ENCODE data around the gene CMIP.
A peak's percentile ranks its signal among the peaks of the same experiment; 100 is the strongest.
"Not testable (repeated sequence)": the region's sequence is repeated elsewhere in the genome, so short reads cannot be mapped to it uniquely, and the experiment has no call there.

CMIP gene

DNA sequence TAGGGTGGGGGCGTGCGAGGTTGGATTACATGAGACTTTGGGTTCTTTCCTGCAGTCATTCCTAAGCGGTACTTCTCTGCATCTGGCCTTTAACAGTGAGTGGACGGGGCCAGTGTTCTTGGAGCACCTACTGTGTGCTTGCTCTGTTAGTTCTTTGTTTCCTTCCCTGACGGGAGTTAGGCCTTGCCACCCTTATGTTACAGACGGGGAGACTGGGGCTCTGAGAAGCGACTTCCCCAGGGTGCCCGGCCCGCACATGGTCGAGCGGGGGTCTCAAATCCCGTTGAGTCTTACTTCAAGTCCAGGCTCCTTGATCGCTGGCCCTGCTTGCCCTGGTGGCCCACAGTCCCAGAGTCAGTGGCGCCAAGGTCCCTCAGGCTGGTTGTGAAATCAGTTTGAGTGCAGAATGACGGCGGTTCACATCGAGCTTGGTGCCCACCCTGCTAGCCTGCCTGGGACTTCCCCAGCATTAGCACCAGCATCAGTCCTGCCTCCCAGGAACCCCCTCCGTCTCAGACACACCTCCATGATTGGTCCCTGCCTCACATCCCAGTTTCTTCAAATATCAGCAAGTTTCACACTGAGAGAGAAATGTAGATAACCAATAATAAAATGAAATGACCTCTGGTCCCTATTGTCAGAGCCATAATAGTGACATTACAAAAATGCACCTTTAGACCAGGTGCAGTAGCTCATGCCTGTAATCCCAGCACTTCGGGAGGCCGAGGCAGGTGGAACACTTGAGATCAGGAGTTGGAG is 128.0 kb downstream of the CMIP start:
- no peak for DNase-seq

DNA sequence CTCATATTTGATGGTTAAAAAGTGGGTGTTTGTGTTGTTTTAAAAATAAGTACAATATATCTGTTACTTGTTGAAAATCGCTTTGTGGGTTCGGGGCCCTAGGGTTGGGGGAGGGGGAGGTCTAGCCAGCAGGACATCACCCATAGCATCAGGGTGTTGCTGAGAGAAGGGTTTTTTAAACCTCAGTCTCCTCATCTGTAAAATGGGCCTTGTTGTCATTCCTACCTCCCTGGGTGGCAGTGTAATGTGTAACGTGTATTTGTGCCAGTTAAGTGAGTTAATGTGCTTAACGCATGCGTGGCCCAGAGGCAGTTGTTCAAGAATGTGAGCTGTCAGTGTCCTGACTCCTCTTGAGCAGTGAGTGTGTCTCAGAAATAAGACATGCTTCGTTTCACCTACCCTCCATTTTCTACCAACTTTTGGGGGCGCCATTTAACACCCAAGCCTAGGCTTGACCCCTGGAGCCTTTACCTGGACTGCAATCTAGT is 129.0 kb downstream of the CMIP start:
- DNase-seq: no peak

DNA sequence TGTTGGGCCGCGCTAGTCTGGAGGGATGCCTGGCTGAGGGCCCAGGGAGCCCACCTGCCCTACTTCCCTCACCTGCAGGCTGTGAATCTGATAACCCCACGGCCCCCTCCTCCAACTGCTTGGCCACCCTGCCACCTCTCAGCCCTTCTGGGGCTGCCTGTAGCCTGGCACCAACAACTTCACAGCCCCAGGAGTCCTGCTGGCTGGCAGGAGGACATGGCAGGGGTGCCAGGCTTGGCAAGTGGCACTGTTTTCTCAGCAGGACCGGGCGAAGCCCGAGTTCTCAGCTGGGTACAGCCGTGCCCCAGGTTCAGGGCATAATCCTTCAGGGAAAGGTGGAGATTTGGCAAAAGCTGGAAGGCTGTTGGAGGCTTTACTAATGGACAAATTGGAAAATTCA is 129.6 kb downstream of the CMIP start:
- no peak for DNase-seq

DNA sequence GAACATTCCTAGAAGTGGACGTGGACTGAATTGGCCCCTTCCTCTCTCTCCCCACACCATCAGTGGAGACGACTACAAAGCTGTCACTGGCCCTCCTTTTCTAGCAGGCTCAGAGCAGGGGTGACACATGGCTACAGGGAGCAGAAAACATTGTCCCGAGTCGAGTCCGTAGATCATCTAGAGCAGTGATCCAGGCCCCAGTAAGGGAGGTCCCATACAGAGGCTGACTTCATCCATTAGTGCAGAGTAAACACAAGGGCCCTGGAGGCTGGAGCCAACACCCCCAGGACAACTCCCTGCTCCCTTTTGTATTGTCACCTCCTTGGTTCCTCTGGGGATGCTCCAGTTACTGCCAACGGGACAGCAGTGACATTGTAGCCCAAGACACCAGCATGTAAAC is 130.7 kb downstream of the CMIP start:
- DNase-seq: no peak

DNA sequence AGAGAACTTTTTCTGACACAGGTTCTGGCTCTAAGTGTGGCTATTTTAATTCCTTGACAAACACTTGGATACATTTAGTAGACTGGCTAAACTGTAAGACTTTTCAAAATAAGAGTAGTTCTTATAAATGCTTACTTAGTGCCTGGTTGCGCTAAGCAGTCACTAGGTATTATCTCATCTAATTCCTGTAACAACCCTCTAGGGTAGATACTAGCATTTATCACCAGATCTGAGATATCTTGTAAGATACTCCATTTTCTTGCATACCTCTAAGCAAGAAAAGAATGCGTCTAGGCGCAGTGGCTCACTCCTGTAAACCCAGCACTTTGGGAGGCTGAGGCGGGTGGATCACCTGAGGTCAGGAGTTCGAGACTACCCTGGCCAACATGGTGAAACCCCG is 131.2 kb downstream of the CMIP start:
- no peak for DNase-seq

DNA sequence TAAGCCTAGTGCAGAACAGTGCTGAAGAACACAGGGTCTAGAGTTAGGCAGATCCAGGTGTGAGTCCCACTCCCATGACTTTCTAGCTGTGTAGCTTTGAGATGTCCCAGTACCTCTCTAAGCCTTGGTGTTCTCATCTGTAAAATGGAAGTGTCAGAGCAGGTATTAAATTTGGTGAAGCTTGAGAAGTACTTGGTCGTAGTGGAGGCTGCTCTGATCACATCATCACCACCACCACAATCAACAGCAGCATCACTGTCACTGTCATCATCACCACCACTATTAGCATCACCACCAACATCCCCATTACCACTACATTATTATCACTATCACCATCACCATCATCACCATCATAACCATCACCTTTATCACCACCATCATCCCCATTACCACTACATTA is 132.1 kb downstream of the CMIP start:
- DNase-seq: no peak

DNA sequence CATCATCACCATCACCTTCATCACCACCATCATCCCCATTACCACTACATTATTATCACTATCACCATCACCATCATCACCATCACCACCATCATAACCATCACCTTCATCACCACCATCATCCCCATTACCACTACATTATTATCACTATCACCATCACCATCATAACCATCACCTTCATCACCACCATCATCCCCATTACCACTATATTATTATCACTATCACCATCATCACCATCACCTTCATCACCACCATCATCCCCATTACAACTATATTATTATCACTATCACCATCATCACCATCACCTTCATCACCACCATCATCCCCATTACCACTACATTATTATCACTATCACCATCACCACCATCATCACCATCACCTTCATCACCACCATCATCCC is 132.7 kb downstream of the CMIP start:
- DNase-seq: not testable (repeated sequence)

DNA sequence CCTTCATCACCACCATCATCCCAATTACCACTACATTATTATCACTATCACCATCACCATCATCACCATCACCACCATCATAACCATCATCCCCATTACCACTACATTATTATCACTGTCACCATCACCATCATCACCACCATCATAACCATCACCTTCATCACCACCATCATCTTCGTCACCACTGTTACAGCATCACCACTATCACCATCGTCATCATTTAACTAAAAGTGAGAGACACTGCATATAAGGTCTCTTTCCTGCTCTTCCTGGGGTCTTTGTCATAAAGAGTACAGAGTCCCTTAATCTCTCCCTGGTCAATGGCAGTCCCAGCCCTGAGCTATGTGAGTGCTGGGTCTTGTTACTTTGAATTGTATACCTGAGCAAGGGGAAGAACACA is 133.5 kb downstream of the CMIP start:
- no peak for DNase-seq

DNA sequence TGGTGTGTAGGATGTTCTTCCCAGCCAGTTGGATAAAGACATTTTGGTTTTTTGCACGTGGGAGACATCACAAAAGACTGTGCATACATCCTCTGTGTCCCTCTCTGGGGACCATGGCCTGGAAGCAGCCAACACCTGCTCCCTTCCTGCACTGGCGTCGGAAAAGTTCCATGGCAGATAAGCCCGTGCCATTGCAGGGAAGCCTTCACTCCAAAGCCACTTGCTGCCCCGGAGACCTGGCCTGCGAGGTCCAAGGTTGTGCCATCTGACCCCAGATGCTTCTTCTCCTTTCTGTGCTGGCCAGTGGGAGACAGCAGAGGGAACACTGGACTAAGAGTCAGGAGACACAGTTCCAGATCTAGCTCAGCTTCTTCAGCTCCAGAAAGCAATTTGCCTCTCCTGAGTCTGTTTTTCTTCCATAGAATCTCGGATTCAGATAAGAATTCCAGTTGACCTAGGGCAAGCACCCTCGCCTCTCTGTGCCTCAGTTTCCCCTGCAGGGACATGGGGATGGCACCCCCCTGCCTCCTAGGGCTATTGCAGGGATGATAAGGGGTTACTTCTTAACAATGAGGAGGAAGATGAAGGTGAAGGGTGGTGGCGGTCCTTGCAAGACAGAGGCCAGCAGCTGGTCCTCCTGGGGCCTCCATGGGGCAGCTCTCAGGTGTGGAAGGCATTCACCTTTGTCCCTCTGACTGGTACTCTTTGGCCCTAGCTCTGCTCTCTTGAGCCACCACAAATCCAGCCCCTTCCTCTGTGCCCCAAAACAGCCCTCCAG is 134.2 kb downstream of the CMIP start:
- DNase-seq: no peak

DNA sequence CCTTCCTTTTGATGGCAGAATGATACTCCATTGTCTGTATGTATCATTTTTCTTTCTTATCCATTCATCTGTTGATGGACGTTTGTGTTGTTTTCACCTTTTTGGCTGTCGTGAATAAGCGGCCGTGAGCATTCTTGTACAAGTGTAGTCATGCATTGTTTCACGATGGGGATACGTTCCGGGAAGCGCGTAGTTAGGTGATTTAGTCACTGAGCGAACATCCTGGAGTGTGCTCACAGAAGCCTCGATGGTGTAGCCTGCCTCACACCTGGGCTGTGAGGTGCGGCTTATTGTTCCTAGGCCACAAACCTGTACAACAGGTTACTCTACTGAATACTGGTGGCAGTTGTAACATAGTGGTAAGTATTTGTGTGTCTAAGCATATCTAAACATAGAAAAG is 136.5 kb downstream of the CMIP start:
- no peak for DNase-seq

DNA sequence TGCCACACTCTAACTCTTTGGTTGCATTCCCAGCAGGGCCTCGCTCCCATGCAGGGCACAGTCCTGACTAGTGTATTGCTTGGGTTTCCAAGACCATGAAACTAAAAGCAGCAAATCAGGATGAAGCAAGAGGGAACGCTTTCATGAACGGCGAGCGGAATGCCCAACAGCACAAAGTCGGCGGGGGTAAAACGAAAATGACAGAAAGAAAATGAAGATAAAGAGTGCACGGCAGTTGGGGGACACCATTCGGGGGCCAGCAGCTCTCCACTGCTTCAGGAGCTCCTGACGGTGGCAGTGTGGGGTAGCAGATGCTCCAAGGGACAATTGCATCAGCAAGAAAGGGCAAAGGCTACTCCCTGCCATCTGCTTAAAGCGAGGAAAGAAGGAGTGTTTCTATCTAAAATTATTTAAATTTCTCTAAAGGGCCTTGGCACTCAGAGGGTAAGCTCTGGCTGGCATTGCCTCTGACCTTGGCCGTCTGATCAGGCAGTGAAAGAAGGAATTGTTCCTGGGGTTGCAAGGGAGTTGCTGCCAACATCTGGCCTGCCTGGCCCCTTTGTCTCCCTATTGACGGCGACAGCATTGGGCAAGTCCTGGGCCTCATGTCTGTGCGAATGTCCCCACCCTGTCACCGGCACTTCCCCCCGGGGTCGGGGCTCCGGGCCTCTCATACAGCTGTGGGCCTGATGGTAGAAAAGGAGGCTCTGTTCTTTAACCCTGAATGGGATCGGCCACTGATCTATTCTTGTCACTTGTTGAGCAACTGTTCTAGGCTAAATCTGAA is 138.2 kb downstream of the CMIP start:
- DNase-seq: peak; percentile 8

DNA sequence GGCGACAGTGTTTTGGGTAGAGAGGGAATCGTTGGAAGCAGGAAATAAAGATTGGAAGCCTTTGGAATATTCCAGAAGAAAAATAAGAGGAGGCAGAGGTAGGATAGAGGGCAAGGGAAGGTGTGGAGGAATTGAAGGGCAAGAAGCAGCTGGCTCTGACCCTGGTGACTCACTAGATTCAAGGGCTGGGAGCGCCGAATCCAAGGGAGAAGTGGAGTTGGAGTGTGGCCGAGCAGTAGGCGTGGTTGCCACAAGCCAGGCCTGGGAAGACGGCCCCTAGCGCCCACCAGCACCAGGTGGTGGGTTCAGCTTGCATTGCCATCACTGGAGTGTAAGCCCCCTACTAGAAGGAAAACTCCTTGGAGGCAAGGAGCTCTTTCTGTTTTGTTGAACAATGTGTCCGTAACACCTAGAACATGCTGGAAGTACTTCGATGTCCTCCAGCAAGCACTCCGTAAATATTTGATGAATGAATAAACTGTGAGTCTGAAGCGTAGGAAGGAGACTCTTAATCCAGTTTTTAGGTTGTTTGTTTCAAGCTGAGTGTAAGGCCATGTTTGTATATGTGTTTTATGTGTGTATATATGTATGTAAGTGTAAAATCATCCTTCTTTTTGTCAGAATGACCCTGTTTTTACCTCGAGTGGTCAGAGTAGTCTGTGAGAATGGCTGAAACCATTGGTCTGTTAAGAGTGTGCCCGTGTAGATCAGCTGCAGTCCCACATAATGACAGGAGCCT is 139.5 kb downstream of the CMIP start:
- no peak for DNase-seq

DNA sequence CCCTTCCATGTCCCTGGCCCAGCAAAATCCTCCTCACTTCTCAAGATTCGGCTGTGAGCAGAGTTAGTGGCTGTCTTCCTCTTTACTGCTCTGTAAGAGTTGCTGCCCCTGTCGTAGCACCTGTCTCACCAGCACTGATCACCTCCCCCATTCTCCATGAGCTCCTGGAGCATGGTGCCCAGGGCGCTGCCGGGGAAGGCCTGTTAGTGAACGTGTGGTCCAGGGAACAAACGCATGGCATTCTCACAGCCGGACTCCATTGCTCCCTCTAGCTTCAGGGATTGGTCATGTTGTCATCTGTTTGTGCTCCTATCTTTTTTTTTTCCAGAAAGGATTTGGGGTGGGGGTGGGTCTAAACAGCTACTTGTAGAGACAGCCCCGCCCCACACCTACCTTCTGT is 141.2 kb downstream of the CMIP start:
- DNase-seq: no peak

DNA sequence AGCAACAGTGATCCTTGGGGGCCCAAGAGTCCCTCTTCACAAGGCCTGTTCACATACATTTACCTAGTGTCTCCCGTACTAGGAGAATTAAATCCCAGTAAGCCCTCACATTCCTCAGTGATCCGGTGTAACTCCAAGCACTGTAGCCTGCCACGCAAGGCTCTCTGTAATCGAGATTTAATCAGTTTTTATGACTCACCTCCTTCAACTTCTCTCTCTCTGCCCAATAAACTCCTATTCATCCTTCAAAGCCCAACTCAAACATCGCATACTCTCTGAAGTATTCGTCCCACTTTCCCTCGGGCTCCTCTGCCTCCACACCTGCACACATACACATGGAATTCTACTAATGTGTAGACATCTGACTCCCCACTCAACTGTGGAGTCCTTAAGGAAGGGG is 141.8 kb downstream of the CMIP start:
- DNase-seq: no peak

DNA sequence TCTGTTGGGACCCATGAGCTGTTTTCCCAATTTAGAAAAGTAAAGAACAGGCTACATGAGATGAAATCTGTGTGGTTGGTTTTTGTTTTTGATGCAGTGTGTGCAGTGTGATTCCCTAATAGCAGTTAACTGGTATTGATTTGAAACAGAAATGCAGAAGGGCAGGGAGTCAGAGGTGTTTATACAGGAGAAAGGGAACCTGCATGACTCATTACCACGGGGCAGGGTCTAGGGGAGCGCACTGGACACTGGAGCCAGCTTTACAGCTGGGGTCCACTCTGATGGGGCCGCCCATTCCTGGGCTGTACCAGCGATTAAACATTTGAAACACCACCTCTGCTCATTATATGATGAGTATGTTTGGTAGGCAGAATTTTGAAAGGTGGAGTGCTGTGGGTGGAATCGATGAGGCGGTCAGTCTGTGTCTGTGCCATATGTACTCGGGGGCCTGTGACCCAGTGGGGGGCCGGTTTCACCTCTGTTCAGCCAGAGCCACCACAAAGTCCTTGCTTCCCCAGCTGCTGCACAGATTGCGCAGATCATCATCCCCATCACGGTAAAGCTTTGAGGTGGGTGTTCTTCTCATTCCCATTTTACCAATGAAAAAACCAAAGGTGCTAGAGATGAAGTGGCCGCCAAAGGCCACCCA is 142.5 kb downstream of the CMIP start:
- DNase-seq: no peak

DNA sequence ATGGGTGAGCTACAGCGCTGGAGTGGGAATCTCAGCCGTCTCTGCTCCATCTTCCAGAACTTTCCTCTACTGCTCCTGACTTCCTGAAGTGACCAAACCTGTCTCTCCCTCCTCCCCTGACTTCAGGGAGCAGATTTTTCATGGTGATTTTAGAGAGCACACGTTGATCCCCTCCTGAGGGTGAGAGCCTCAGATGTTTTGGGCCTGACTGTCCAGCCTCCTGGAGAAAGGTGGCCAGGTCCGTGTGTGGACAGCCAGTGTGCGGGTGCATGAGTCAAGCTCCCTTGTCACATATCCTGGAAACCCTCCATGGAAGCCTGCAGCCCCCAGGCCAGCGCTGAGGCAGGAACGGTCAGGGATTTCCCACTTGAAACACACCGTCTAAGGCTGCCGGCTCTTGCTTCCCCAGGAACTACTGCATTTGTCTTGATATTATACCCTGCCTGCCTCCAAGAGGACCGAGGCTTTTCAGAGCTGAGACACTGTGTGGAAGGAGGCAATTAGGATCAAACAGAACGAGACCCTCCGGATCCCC is 143.1 kb downstream of the CMIP start:
- DNase-seq: no peak

DNA sequence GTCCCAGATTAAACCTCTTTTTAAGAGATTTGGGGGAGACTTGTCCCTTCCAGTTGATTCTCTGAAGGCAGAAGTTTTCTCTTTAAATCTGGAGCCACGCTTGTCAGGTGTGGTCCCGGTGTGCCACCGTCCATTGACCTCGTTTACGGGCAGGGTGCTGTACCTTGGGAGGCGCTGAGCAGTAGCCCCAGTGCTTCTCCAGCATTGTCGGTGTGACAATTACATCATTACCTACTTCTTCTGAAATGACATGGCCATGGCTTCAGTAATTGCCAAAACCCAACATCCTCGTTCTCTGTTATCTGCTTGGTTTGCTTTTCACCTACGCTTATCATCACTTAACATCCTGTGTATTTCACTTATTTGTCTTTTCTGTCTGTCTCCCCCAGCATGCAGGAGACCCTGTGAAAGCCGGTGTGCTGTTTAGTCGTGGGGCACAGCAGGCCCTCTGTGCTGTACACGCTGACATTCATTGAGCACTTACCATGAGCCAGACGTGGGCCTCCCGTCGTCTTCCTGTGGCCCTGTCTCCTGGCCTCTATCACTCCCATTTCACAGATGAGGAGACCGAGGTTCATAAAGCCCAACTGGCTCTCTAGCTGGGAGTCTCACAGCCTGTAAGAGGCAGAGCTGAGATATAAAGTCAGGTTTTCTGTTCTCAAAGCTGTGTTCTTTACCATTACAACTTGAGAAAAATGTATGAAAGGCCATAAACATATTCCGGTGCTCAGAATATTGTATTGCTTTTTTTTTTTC is 143.9 kb downstream of the CMIP start:
- DNase-seq: no peak

DNA sequence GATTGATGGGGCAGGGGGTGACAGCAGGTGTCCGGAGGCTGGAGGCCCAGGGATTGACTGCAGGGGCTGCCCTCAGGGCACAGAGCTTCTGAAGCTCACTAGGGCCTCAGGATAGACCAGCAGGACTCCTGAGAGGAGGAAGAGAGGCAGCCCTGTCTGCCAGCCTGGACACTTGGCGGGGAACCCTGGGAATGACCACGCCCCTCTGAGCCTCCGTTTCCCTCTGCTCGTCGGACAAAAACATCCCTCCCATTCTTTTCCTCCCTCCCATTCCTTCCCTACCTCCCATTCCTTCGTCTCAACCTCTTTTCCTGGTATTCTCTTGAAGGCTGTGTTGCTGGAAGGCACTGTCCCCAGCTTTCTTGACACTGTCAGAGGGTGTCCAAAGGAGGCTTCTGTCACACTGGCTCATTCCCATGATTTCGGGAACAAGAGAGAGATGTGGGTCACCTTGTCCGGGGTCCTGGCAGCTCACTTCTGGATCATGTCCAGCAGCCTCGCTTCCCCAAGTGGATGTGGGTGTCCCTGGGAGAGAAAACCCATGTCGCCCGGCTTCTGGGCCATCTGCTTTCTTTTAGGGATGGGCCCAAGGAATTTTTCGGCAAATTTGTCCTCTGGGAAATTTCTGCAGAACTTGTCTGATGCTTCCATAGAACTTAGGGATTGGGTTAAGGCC is 145.5 kb downstream of the CMIP start:
- DNase-seq: no peak

DNA sequence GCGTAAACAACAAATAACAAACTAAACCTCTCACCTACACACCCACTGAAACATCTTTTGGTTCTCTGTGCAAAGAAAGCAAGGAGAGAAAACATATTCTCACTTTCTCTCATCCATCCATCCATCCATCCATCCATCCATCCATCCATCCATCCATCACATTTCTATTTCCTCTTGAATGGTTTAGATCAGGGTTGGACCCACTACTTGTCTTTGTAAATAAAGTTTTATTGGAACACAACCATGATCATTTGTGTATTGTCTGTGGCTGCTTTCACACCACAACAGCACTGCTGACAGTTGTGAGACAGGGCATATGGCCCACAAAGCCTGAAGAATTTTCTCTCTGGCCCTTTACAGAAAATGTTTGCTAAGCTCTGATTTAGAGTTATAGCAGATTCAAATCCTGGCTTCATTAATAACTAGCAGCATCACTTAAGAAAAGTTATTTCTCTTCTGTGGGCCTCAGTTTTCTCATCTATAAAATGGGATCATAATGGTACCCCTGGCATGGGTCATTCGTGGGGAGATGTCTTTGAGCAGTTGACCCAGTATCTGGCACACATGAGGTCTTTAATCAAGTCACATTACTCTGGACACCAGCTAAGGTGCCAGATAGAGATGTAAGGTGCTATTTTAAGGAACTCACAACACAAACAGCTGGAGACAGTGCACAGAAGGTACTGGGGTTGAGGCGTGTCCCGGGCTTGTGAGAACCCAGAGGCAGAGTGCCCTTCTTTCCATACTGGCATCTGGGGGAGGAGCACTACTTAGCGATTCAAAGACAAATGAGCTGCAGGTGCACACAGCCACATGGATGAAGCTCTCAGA is 146.3 kb downstream of the CMIP start:
- DNase-seq: no peak

DNA sequence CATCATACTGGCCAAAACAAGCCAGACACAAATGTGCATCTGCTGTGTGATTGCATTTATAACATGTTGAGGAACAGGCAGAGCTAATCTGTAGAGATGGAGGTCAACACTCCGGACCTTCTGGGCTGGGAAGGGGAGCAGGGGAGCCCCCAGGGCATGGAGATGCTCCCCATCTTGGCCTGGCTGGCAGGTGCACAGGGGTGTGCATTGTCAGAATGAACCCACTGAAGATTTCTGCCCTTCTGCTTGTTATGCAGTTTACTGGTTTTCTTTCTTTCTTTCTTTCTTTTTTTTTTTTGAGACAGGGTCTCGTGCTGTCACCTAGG is 146.9 kb downstream of the CMIP start:
- no peak for DNase-seq

Data from NCI-H446 treated with DMSO at 0.1 percent for 48 hours (cell line).